Sigmoid colon (tissue), 7 donors: ENCODE data around the gene CFAP57. TPM values are rescaled to one million over a fixed set of nuclear protein-coding genes. Genes with fewer than 3 reads are reported as not detected.
A peak's percentile ranks its signal among the peaks of the same experiment; 100 is the strongest.
"Not testable (repeated sequence)": the region's sequence is repeated elsewhere in the genome, so short reads cannot be mapped to it uniquely, and the experiment has no call there.

Source experiments
- DNase-seq: peaks from one replicate; pipeline ENCODE4 v3.0.0-alpha.2; 2019
- H3K27ac ChIP-seq, 4 donors: fragments of 200-600 bp; sonication (generic); one replicate each; pipeline ENCODE4 v1.5.1; 2016 to 2019; ENCODE audit warnings: mild to moderate bottlenecking in 1 of 4
- H3K27me3 ChIP-seq, 3 donors: fragments of 200-600 bp; sonication (generic); one replicate each; pipeline ENCODE4 v1.5.1; 2019; ENCODE audit warnings: mild to moderate bottlenecking in 1 of 3
- H3K36me3 ChIP-seq, 4 donors: fragments of 200-600 bp; sonication (generic); one replicate each; pipeline ENCODE4 v1.5.1; 2016 to 2019
- H3K4me1 ChIP-seq, 4 donors: fragments of 200-600 bp; sonication (generic); one replicate each; pipeline ENCODE4 v1.5.1; 2017 to 2019
- H3K4me3 ChIP-seq, 4 donors: fragments of 200-600 bp; sonication (generic); one replicate each; pipeline ENCODE4 v1.5.1; 2017 to 2019; ENCODE audit warnings: mild to moderate bottlenecking in 2 of 4, moderate library complexity in 1 of 4
- H3K9me3 ChIP-seq, 4 donors: fragments of 200-600 bp in 3 of 4; sonication (generic) in 3 of 4; one replicate each; pipeline versions ENCODE4 v1.5.1 to v1.6.1; 2013 to 2019
- CTCF ChIP-seq, 4 experiments: fragments of 450-650 bp in 3 of 4; fragments of 200-600 bp in 1 of 4; IDR thresholded peaks; one replicate each; pipeline ENCODE4 v1.5.1; 2016 to 2019; ENCODE audit warnings: antibody characterized with exemption in 4 of 4, mild to moderate bottlenecking in 3 of 4, moderate library complexity in 2 of 4
- EP300 ChIP-seq, 4 donors: sonication (generic); formaldehyde crosslinking; IDR thresholded peaks; one replicate each; pipeline ENCODE4 v1.6.1; 2017; ENCODE audit warnings: antibody characterized with exemption in 4 of 4
- POLR2A ChIP-seq, 2 donors: fragments of 450-650 bp; IDR thresholded peaks; one replicate each; pipeline ENCODE4 v1.6.1; 2016; ENCODE audit warnings: antibody characterized with exemption in 2 of 2, mild to moderate bottlenecking in 2 of 2, moderate library complexity in 2 of 2
- POLR2AphosphoS5 ChIP-seq, 4 donors: sonication (generic); formaldehyde crosslinking; IDR thresholded peaks; one replicate each; pipeline ENCODE4 v1.6.1; 2017; ENCODE audit warnings: antibody characterized with exemption in 4 of 4
- WGBS, 2 donors: extraction: QIAGEN DNeasy Blood & Tissue Kit; methylation state at CpG; one replicate each; pipeline ENCODE4 v1.1.7; 2013; 5-methylcytosine and 5-hydroxymethylcytosine counted together
- intact Hi-C: fragments of 100-400 bp; cut with DNase I; formaldehyde crosslinking; loops from one replicate; pipeline ENCODE4 v1.15.1; 2023
- polyA plus RNA-seq, 3 donors: library from polyadenylated mRNA; stranded (reverse); fragments of 200-250 nt; gene quantifications; one replicate each; pipeline ENCODE4 v1.2.3, GENCODE V29; 2013
- total RNA-seq, 4 donors: library from RNA; depleted of rRNA; stranded (reverse); fragments of >200 nt; gene quantifications; one replicate each; pipeline ENCODE4 v1.1.0, GENCODE V29; 2016
- donor health status: healthy with polysubstance abuse.
- donor health status: Bipolar disorder and iron deficiency.
- donor health status: healthy.

CFAP57 gene
- total and polyA plus RNA-seq, 7 donors, result under 0.01 to 0.06 TPM; not detected in 5

GRCh38 chr1:43207229-43207853 is 35.2 kb downstream of the CFAP57 start:
- peaks cover 0 to 13% (median 11%) of the 10 kb centered on the region in 4 donors for H3K4me1 ChIP-seq
- no peaks in the 10 kb centered on the region for H3K36me3 ChIP-seq
- no peak overlapping the region for H3K4me3 ChIP-seq
- peak overlapping the region in 3 of 4 donors; percentile 18 to 49 (median 39) for H3K27ac ChIP-seq
- no peaks in the 10 kb centered on the region for H3K27me3 ChIP-seq
- intact Hi-C loops, result no loop called here
- no peak for DNase-seq
- TF ChIP-seq POLR2A (IDR thresholded peaks at IDR 0.05) (no peak), POLR2AphosphoS5 (IDR thresholded peaks at IDR 0.05) (no peak), CTCF (IDR thresholded peaks at IDR 0.05) (no peak), EP300 (IDR thresholded peaks at IDR 0.05) (no peak)
- 88 to 89% methylated on average over 12 of the region's 12 CpGs for WGBS, 2 donors
- H3K9me3 ChIP-seq, result no peaks in the 10 kb centered on the region

GRCh38 chr1:43208277-43208676 is 36.1 kb downstream of the CFAP57 start:
- DNase-seq, H3K4me3 ChIP-seq, H3K9me3 ChIP-seq, H3K36me3 ChIP-seq, H3K27ac ChIP-seq, intact Hi-C loops, H3K27me3 ChIP-seq: not testable (repeated sequence)
- WGBS, 2 donors, result 93 to 94% methylated on average over 8 of the region's 8 CpGs
- H3K4me1 ChIP-seq, result peaks cover 0 to 13% (median 11%) of the 10 kb centered on the region in 4 donors

- no peaks in the 10 kb centered on the region for H3K9me3 ChIP-seq
- TF ChIP-seq CTCF (IDR thresholded peaks at IDR 0.05) (no peak), POLR2AphosphoS5 (IDR thresholded peaks at IDR 0.05) (no peak), POLR2A (IDR thresholded peaks at IDR 0.05) (no peak), EP300 (IDR thresholded peaks at IDR 0.05) (no peak)
- no peak overlapping the region for H3K4me3 ChIP-seq
- WGBS, 2 donors, result 75 to 85% methylated on average over 7 of the region's 7 CpGs
- H3K36me3 ChIP-seq, result no peaks in the 10 kb centered on the region
- intact Hi-C loops, result no loop called here
- no peaks in the 10 kb centered on the region for H3K27me3 ChIP-seq
- H3K27ac ChIP-seq, result no peak overlapping the region
- DNase-seq, result no peak
- H3K4me1 ChIP-seq, result no peaks in the 10 kb centered on the region
Observed at GRCh38 chr1:43214501-43215444, 42.6 kb downstream of the CFAP57 start.

- H3K36me3 ChIP-seq, result no peaks in the 10 kb centered on the region
- H3K4me3 ChIP-seq, result no peak overlapping the region
- WGBS, 2 donors, result 90% methylated on average over 10 of the region's 10 CpGs
- DNase-seq, result no peak
- intact Hi-C loops, result no loop called here
- no peaks in the 10 kb centered on the region for H3K9me3 ChIP-seq
- H3K27ac ChIP-seq, result no peak overlapping the region
- no peaks in the 10 kb centered on the region for H3K27me3 ChIP-seq
- no peaks in the 10 kb centered on the region for H3K4me1 ChIP-seq
- no peak for TF ChIP-seq POLR2AphosphoS5 (IDR thresholded peaks at IDR 0.05)
- TF ChIP-seq CTCF (IDR thresholded peaks at IDR 0.05), result no peak
- TF ChIP-seq EP300 (IDR thresholded peaks at IDR 0.05), result no peak
- no peak for TF ChIP-seq POLR2A (IDR thresholded peaks at IDR 0.05)
Observed at GRCh38 chr1:43217747-43218146, 45.6 kb downstream of the CFAP57 start.
